T-helper 1 cell treated with Interleukin-12 subunit alpha and Interleukin-12 subunit beta and Interleukin-4 antibody, amounts not matched to agents 30 μg/mL and 1 μg/mL, for 36 hours (primary cell): ENCODE measurements around the gene GCG.

Experiments
- H3K27ac Mint-ChIP-seq: one replicate; pipeline ENCODE4 v1.8.0; 2021; ENCODE audit warnings: mild to moderate bottlenecking, mixed read lengths
- H3K27me3 Mint-ChIP-seq: one replicate; pipeline ENCODE4 v1.8.0; 2021; ENCODE audit warnings: low read depth, mixed read lengths
- H3K36me3 Mint-ChIP-seq: one replicate; pipeline ENCODE4 v1.8.0; 2021; ENCODE audit warnings: low read depth, mixed read lengths
- H3K4me1 Mint-ChIP-seq: one replicate; pipeline ENCODE4 v1.8.0; 2021; ENCODE audit warnings: low read depth, mixed read lengths
- H3K4me3 Mint-ChIP-seq: one replicate; pipeline ENCODE4 v1.8.0; 2021; ENCODE audit warnings: mild to moderate bottlenecking, moderate library complexity, mixed read lengths
- H3K9me3 Mint-ChIP-seq: one replicate; pipeline ENCODE4 v1.8.0; 2021; ENCODE audit warnings: mixed read lengths

GCG gene

DNA sequence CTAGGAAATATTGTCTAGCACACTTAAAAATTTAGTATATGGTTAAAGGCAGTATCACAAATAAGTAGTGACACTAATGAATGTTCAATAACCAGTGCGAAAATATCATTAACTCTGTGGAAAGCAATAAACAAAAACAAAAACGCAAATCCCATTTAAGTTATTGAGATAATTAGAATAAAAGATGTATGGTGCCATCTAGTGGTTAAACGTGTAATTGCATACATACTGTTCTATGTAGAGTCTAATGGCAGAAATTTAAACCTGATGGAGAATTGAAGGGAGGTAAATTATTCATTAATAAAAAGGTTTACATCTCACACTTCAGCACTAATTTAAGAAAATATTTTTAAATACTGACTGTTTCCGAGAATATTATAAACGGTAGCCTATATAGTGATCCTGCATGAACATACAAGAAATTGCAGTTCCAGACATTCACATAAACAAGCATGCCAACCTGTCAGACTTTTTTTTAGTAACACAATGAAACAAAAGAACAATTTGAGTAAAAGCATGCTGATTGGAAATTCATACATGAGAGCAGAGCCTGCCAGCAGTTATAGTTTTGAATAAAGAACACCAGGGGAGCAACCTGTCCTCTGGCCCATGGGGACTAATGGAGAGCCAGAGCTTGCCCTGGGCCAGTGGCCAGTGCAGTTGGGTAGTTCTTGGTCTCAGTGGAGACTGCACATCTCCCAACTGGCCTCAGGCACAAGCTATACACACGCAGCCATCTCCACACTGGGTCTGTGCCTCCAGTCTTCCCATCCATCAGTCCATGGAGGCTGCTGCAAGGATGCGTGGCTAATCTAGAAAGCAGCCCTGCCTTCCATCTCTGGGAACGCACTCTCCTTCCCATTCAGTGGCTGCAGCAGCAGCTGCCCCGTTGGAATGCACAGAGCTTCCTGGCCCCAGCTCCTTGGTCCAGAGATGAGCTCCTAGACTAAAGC is 28.0 kb downstream of the GCG start:
- Mint-ChIP-seq H3K27ac (no peak overlapping the region), H3K4me1 (peaks cover 23% of the 10 kb centered on the region), H3K4me3 (no peak overlapping the region), H3K36me3 (no peaks in the 10 kb centered on the region), H3K27me3 (no peaks in the 10 kb centered on the region), H3K9me3 (no peaks in the 10 kb centered on the region)

DNA sequence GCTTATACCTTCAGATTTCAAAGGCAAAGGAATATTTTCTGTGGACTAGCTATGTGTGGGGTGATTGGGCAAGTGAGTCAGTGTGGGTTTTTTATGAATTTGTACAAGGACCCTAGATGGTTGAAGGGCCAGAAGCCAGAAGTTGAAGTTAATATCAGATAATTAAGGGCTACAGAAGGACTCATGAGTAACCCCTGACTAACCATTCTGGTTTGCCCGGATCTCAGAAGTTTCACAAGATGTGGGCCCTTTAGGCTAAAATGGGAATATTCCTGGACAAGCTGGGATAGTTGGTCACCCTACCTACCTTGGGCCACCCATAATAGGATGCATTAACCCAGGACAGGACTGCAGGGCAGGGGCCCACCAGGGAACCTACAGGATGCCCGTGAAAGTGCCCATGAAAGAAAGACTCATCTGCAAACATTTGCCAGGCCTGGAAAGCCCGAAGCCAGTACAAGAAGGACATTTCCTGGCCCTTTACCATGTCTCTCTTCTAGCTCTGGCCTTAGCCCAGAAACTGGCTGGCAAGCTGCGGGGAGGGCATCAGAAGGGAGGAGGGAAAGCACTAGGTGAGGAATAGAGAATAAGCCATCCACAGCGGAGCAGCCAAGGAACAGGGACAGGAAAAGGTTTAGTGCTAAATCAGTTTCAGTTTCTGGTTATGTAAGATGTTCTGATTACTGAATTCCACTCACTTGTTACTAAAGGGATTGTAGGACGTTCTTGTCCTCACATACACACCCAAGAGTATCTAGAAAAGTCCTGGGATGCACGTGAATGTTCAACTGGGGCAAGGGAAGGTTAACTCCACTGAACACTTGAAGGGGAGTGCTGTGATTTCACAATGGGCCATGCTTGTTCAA is 33.6 kb downstream of the GCG start:
- H3K4me1 Mint-ChIP-seq: peaks cover 21% of the 10 kb centered on the region
- H3K9me3 Mint-ChIP-seq: peaks cover 24% of the 10 kb centered on the region
- H3K36me3 Mint-ChIP-seq: peaks cover 18% of the 10 kb centered on the region
- peak overlapping the region; percentile 41 for H3K27ac Mint-ChIP-seq
- H3K27me3 Mint-ChIP-seq: no peaks in the 10 kb centered on the region
- H3K4me3 Mint-ChIP-seq: no peak overlapping the region

DNA sequence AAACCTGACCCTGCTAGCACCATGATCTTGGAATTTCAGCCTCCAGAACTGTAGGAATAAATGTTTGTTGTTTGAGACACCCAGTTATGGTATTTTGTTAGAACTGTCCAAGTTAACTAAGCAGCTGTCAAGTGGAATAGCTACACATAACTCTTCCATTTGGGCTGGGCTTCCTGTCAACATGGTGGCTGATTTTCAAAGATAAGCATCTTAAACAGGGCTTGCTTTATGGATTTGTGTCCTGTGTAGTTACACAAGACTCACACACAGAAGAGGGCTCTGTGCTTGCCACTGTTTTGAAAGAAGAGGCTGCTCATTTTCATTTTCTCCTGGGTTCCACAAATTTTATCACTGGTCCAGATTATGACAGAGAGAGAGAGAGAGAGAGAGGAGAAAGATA is 35.7 kb downstream of the GCG start:
- Mint-ChIP-seq H3K27ac (no peak overlapping the region), H3K4me3 (no peak overlapping the region), H3K9me3 (peaks cover 24% of the 10 kb centered on the region), H3K27me3 (no peaks in the 10 kb centered on the region), H3K4me1 (peaks cover 26% of the 10 kb centered on the region), H3K36me3 (peaks cover 18% of the 10 kb centered on the region)

DNA sequence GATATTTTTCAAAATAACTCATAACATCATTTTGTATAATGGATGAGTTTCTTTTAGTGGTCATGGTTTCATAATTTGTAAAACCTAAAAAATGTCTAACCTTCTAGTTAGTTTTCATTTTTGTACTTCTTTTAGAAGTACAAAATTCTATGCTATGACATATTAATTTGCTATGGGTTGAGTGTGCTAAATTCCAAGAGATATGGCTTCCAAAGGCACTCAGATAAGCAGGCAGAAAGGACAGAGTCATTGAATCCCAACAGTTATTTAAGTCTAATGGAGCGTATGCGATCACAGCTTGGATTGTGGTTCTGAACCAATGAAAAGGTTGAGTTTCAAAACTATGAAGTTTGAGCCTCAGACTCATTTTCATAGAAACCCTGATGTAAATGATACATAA is 37.0 kb downstream of the GCG start:
- Mint-ChIP-seq H3K9me3 (peaks cover 24% of the 10 kb centered on the region), H3K36me3 (peaks cover 18% of the 10 kb centered on the region), H3K27me3 (no peaks in the 10 kb centered on the region), H3K27ac (no peak overlapping the region), H3K4me1 (peaks cover 26% of the 10 kb centered on the region), H3K4me3 (no peak overlapping the region)

DNA sequence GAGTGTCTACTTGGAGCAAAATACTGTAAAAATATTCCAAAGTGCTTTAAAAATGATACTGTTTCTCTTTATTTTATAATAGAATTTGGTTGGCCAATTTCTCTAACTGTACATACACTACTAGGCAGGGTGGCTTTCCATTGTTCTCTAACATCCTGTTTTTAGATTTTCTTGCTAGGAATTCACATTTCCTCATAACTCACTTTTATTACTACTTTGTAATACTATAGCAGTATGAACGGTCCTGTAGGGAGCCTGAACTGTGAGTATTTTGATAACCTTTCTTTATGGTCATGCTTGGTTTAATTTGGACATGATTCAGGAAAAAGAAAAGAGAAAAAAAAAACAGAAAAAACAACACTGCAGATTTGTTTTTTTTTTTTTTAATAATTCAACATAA is 37.8 kb downstream of the GCG start:
- Mint-ChIP-seq H3K27me3 (no peaks in the 10 kb centered on the region), H3K4me1 (peaks cover 26% of the 10 kb centered on the region), H3K4me3 (no peak overlapping the region), H3K36me3 (peaks cover 18% of the 10 kb centered on the region), H3K27ac (no peak overlapping the region), H3K9me3 (peaks cover 24% of the 10 kb centered on the region)

DNA sequence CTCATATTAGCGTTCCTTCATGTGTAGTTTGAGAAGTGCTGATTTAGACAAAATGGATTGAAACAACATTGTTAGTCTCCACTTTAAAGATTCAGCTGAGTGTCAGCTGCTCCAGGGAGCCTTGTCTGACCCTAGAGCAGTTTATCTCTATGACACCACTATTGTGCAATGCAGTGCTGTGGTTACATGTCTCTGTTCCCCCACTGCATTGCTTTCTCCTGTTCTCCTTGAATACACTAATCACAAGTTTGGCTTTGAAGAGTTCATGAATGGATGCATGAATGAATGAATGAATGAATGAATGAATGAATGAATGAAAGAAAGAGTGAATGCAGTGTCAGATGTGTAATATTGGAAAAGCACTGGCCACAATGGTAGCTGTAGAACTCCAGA is 38.3 kb downstream of the GCG start:
- no peak overlapping the region for H3K27ac Mint-ChIP-seq
- H3K4me1 Mint-ChIP-seq: peaks cover 25% of the 10 kb centered on the region
- no peaks in the 10 kb centered on the region for H3K27me3 Mint-ChIP-seq
- peaks cover 24% of the 10 kb centered on the region for H3K9me3 Mint-ChIP-seq
- H3K36me3 Mint-ChIP-seq: peaks cover 18% of the 10 kb centered on the region
- no peak overlapping the region for H3K4me3 Mint-ChIP-seq

DNA sequence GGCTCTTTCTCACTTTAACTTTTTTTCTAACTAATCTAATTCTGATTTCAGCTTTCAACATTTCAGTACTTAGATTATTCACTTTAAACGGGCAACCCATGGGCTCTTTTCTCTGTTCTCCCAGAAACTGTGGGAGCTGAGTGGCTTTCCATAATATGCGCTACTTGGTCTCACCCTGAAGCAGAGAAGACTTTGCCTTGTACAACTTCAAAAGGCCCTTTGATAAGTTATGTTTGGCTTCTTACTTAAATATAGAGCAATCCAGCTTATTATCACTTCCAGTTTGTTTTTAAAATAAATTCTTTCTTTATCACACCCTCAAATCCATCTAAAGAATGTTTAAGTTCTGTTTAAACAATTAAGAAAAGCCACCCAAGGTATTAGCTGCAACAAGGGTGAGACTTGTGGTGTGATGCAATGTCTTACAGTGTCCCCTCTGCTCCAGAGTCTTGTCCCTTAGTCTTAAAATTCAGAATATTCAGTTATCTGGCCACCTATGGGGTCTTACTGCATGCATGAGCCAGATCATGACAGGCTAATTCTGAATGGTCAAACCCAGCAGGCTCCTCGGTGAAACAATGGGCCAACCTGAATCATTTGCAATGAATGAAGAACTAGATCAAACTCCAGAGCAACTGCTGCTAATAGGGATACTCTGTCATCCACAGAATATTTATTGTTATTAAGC is 38.8 kb downstream of the GCG start:
- H3K4me3 Mint-ChIP-seq: no peak overlapping the region
- no peaks in the 10 kb centered on the region for H3K27me3 Mint-ChIP-seq
- H3K9me3 Mint-ChIP-seq: peaks cover 24% of the 10 kb centered on the region
- H3K36me3 Mint-ChIP-seq: peaks cover 18% of the 10 kb centered on the region
- H3K27ac Mint-ChIP-seq: no peak overlapping the region
- peaks cover 23% of the 10 kb centered on the region for H3K4me1 Mint-ChIP-seq

DNA sequence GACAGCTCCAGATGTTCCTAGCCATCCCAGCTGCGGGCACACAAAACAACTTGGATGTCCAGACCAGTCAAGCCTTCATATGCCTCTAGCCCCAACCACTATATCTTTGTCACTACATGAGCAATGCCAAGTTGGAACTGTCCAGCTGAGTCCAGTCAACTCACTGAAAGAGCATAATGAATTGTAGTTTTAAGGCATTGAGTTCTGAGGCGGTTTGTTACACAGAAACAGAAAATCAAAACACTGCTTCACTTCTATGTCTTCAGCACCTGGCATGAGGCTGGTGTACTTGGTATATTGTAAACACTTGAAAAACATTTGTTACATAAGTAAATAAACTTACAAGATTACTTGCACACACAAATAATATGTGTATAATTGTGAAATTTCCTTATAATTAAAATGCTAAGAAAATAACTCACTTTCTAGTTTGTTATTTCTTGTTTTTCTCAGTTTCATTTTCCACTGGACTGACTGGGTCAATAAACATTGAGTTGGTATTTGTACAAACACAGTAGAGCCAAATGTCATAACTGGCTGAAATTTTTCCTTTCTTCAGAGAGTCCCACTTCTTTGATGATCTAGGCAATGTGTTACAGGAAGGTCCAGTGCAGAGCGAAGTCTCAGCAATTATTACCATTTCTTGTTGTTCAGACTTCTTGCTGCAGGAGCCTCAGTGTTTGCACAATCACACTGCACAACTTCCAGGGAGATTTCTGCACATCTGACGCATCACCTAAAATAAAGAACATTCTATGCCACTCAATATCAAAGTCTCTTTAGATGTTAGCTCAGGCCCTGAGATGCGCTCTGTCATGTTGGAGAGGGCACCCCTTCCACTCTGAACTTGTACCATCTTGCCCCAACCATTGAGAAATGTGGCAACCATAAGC is 39.8 kb downstream of the GCG start:
- H3K36me3 Mint-ChIP-seq: peaks cover 18% of the 10 kb centered on the region
- no peaks in the 10 kb centered on the region for H3K27me3 Mint-ChIP-seq
- peaks cover 24% of the 10 kb centered on the region for H3K4me1 Mint-ChIP-seq
- H3K4me3 Mint-ChIP-seq: no peak overlapping the region
- H3K27ac Mint-ChIP-seq: no peak overlapping the region
- H3K9me3 Mint-ChIP-seq: peaks cover 24% of the 10 kb centered on the region

DNA sequence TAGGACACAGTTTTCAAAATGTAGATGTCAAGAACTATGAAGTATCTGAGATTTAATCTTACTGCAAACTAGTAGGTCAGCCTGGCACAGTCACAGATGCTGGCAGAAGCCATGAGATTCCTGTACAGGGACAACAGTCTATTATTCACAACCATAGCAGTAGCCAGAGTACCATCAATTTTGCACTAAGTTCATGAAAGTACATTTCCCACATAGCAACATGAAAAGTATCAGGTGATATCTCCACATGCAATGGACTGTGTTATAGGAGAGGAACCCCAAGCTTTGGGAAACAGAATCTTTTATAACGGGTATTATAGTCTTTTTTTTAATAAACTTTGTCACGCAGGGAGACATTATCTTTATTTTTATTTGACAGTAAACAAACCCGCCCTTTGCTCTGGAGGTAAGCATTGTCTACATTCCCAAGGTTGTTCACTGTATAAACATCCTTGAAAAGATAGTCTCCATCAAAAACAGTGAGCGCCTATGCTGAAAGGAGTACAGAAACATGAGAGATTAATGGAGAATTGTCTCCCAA is 44.6 kb downstream of the GCG start:
- Mint-ChIP-seq H3K27me3 (no peaks in the 10 kb centered on the region), H3K9me3 (no peaks in the 10 kb centered on the region), H3K36me3 (no peaks in the 10 kb centered on the region), H3K4me3 (no peak overlapping the region), H3K4me1 (peaks cover 8% of the 10 kb centered on the region), H3K27ac (no peak overlapping the region)

DNA sequence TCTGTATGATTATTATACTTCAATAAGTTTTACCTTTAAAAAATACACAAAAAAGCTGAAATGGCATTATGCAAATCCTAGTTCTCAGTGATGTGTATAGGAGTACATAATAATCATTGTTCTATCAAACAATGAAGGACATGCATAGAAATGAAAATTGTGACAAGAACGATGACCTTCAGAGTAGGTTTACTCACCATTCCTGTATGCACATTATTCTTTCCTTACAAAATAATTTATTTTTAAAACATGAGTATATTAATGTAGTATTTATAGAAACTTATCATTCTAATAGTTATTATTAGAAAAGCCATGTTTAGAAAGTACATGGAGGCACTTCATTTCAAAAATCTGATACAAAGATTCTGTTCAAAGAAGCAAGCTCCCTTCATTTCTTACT is 45.3 kb downstream of the GCG start:
- no peaks in the 10 kb centered on the region for H3K27me3 Mint-ChIP-seq
- no peak overlapping the region for H3K27ac Mint-ChIP-seq
- H3K36me3 Mint-ChIP-seq: no peaks in the 10 kb centered on the region
- H3K9me3 Mint-ChIP-seq: no peaks in the 10 kb centered on the region
- peaks cover 6% of the 10 kb centered on the region for H3K4me1 Mint-ChIP-seq
- H3K4me3 Mint-ChIP-seq: no peak overlapping the region

DNA sequence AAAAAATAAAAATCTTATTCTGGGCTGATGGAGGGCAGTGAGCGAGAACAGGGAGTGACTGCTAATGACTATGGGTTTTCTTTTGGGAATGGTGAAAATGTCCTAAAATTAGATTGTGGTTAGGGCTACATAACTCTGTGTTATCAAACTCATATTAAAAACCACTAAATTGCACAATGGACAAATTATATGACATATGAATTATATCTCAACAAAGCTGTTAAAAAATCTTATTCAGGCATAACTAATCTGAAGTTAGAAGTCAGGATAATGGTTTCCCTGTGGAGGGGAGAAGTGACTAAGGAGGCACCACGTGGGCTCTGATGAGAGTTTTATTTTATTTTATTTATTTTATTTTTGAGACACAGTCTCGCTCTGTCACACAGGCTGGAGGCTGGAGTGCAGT is 45.9 kb downstream of the GCG start:
- no peak overlapping the region for H3K27ac Mint-ChIP-seq
- no peaks in the 10 kb centered on the region for H3K27me3 Mint-ChIP-seq
- H3K4me1 Mint-ChIP-seq: peaks cover 6% of the 10 kb centered on the region
- H3K9me3 Mint-ChIP-seq: no peaks in the 10 kb centered on the region
- no peak overlapping the region for H3K4me3 Mint-ChIP-seq
- no peaks in the 10 kb centered on the region for H3K36me3 Mint-ChIP-seq

DNA sequence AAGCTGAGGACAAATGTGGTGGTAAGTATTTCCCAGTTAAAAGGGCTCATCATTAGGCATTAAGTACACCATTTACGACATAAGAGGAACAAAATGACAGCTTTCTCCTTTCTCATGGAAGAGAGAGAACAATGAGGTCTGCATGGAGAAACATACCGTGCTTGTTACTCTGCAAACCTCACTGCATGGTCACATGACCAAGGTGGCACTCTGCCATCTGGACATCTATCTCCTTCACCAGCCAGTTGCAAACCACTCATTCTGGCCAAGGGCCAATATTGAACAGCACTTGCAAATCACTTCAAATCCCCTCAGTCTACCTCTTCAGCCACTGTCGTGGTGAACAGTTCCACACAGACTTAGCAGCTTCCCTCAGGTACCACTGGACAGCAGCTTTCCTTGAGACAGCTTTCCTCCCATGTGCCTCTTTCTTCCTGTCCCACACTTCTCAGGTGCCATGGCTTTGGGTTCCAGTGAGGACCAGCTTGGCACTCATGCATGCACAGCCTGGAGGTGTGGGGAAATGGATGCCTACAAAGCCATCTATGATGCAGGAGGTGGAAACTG is 48.5 kb downstream of the GCG start:
- Mint-ChIP-seq H3K27me3 (no peaks in the 10 kb centered on the region), H3K4me3 (no peak overlapping the region), H3K27ac (no peak overlapping the region), H3K9me3 (no peaks in the 10 kb centered on the region), H3K36me3 (no peaks in the 10 kb centered on the region), H3K4me1 (peaks cover 6% of the 10 kb centered on the region)

DNA sequence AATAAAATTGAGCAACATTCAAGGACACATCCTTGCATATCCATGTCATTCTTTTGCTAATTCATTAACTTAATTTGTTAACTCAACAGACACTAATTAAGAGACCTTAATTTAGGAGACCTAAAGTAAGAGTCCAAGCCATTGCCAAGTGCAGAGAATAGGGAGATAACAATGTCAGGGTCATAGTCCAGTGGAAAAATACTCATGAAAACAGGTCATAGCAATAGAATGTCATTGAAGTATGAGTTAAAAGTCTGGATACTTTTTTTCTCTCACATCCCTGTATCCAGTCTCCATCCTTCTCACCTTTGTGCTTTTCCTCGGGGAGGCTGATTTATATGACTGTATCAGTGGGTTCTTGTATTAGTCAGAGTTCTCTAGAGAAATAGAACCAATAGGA is 51.5 kb downstream of the GCG start:
- H3K36me3 Mint-ChIP-seq: no peaks in the 10 kb centered on the region
- no peaks in the 10 kb centered on the region for H3K9me3 Mint-ChIP-seq
- H3K4me1 Mint-ChIP-seq: peaks cover 2% of the 10 kb centered on the region
- H3K27me3 Mint-ChIP-seq: peaks cover 5% of the 10 kb centered on the region
- no peak overlapping the region for H3K4me3 Mint-ChIP-seq
- H3K27ac Mint-ChIP-seq: no peak overlapping the region
